Fibroblast of lung (primary cell): ENCODE data around the gene ZC3H12C.
"Not testable (repeated sequence)": the region's sequence is repeated elsewhere in the genome, so short reads cannot be mapped to it uniquely, and the experiment has no call there.

ENCODE experiments used
- EZH2 ChIP-seq: IDR thresholded peaks from 2 replicates; pipeline ENCODE4 v1.5.1; 2012; ENCODE audit warnings: low read length, control low read depth, mild to moderate bottlenecking; ENCODE audit errors: missing control alignments
- TF ChIP-seq, protein P1 (sequence below), 2 donors: IDR thresholded peaks in 1 of 2; conservative IDR thresholded peaks in 1 of 2; 1 replicate in 1 of 2; 2 replicates in 1 of 2; pipeline ENCODE4 v1.5.1; 2011 to 2012; ENCODE audit warnings: low read length in 2 of 2, control low read depth in 1 of 2, inconsistent platforms in 1 of 2, low read depth in 1 of 2, mild to moderate bottlenecking in 1 of 2

DNA sequence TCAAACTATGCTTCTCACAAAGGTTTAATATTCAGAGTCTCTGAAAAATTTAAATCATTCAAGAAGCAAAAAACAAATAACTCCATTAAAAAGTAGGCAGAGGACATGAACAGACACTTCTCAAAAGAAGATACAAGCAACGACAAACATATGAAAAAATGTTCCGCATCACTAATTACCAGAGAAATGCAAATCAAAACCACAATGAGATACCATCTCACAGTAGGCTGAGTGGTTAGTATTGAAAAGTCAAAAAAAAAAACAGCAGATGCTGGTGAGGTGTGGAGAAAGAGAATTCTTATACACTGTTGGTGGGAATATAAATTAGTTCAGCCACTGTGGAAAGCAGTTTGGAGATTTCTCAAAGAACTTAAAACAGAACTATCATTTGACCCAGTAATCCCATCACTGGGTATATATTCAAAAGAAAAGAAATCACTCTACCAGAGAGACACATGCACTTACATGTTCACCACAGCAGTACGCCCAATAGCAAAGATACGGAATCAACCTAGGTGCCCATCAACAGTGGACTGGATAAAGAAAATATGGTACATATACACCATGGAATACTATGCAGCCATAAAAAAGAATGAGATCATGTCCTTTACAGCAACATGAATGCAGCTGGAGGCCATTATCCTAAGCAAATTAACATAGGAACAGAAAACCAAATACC is 99.6 kb downstream of the ZC3H12C start:
- TF ChIP-seq, protein P1, sequence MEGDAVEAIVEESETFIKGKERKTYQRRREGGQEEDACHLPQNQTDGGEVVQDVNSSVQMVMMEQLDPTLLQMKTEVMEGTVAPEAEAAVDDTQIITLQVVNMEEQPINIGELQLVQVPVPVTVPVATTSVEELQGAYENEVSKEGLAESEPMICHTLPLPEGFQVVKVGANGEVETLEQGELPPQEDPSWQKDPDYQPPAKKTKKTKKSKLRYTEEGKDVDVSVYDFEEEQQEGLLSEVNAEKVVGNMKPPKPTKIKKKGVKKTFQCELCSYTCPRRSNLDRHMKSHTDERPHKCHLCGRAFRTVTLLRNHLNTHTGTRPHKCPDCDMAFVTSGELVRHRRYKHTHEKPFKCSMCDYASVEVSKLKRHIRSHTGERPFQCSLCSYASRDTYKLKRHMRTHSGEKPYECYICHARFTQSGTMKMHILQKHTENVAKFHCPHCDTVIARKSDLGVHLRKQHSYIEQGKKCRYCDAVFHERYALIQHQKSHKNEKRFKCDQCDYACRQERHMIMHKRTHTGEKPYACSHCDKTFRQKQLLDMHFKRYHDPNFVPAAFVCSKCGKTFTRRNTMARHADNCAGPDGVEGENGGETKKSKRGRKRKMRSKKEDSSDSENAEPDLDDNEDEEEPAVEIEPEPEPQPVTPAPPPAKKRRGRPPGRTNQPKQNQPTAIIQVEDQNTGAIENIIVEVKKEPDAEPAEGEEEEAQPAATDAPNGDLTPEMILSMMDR (conservative IDR thresholded peaks at IDR 0.05 in 1 of 2, IDR thresholded peaks at IDR 0.05 in 1 of 2; ENCODE audit: low read depth in 1 of 2, low read length in 2 of 2): not testable (repeated sequence)
- not testable (repeated sequence) for TF ChIP-seq EZH2
